ENCODE data around the gene IWS1. TPM values are rescaled to one million over a fixed set of nuclear protein-coding genes. Genes with fewer than 3 reads are reported as not detected.
"Not testable (repeated sequence)": the region's sequence is repeated elsewhere in the genome, so short reads cannot be mapped to it uniquely, and the experiment has no call there.

IWS1 gene
- total RNA-seq, 4 donors from 2014 or later, result 22.7 to 47.1 (median 33.2) TPM

DNA sequence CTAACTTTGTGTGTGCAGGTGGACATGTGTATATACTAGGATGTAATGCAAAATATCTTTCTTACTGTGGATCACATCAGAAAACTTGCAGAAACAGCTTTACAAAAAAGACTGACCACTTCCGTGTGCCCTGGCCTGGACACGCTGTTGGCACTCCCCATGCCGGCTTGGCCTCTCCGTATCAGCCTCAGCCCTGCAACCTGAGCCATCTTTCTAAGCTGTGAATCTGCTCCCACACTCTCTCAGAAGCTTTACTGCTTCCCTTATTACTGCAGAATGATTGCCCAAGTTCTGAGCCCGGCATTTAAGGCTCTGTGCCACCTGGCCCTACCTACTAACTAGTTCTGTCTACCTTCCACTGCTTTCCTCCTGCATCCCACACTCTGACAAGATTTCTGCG, 47.0 kb upstream of the IWS1 start:
- TF ChIP-seq CTCF (IDR thresholded peaks at IDR 0.05), result no peak
- no peak for TF ChIP-seq POLR2A (IDR thresholded peaks at IDR 0.05)
- 87 to 90% methylated on average over 6 of the region's 6 CpGs for WGBS, 2 donors
- H3K4me3 ChIP-seq (ENCODE audit: low read depth, poor library complexity, severe bottlenecking), result no peak overlapping the region
- DNase-seq (ENCODE audit: low spot score in 2 of 2), result peak in 1 of 2 donors; percentile 62
- intact Hi-C loops (cut with DNase I; ENCODE audit: low total_unique reads), result no loop called here

DNA sequence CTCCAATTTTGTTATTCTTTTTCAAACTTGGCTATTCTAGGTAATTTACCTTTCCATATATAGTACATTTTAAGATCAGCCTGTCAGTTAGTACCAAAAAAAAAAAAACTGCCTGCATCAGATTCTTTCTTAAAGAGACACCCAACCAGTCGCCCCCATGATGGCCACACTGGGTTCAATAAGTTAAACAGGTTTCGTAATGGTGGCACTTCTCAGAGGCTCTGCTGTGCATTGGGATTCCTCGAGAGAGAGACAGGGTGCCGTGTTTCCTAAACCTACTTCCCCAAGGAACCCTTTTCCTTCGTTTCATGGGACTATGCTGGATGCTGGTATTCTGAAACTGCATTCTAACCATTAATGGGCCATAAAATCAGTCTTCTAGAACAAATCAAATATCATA, 46.6 kb upstream of the IWS1 start:
- 89 to 91% methylated on average over 5 of the region's 5 CpGs for WGBS, 2 donors
- intact Hi-C loops (cut with DNase I; ENCODE audit: low total_unique reads), result no loop called here
- peak in 1 of 2 donors; percentile 50 for DNase-seq (ENCODE audit: low spot score in 2 of 2)
- no peak for TF ChIP-seq POLR2A (IDR thresholded peaks at IDR 0.05)
- TF ChIP-seq CTCF (IDR thresholded peaks at IDR 0.05), result no peak
- H3K4me3 ChIP-seq (ENCODE audit: low read depth, poor library complexity, severe bottlenecking), result no peak overlapping the region

DNA sequence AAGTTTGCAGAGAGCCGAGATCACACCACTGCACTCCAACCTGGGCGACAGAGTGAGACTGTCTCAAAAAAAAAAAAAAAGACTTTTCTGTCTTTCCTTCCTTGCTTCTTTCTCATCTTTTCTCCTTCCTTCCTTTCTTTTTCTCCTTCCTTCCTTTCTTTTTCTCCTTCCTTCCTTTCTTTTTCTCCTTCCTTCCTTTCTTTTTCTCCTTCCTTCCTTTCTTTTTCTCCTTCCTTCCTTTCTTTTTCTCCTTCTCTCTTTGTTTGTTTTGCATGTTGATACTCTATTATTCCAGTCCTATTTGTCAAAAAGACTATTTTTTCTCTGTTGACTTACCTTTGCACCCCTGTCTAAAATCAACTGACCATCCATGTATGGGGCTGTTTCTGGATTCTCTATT, 46.1 kb upstream of the IWS1 start:
- DNase-seq (ENCODE audit: low spot score in 2 of 2); H3K4me3 ChIP-seq (ENCODE audit: low read depth, poor library complexity, severe bottlenecking); intact Hi-C loops (cut with DNase I; ENCODE audit: low total_unique reads): not testable (repeated sequence)
- WGBS, 2 donors, result 100% methylated on average over 2 of the region's 2 CpGs

DNA sequence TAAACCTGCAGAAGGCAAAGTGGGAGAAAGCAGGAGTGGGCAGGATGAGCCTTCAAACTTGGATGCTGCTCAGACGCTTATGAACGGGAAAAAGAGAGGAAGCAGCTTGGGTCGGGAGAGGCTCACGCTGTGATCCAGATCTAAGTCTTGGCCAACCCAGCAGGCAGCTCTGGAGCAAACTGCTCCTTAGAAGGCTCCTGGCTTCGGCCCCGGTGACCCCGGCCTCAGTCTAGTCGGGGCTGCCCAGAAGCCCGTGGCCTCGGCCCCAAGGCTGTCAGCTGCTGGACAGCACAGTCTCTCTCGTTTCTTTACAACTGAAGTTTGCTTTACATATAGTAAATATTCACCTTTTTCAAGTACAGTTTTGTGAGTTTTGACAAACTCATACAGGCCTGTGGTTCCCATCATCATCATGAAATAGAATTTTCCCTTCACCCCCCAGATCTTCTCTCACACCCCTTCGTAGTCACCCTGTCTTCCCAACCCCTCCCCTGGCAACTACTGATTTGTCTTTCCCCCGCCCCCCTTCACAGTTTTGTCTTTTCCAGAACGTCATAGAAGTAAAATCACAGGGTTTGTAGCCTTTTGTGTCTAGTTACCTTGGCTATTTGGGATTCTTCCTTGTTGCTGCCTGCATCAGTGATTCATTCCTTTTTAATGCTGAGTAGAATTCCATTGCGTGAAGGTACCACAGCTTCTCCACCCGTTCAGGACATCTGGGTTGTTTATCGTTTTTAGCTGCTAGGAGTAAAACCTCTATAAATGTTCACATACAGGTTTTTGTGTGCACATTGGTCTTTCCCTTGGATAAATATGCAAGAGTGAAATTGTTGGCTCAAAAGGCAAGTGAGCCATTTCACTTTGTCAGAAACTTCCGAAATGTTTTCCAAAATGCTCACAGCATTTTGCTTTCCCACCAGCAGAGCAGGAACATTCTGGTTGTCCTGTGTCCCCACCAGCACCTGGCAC, 44.3 kb upstream of the IWS1 start:
- TF ChIP-seq POLR2A (IDR thresholded peaks at IDR 0.05) (no peak), CTCF (IDR thresholded peaks at IDR 0.05) (no peak)
- H3K4me3 ChIP-seq (ENCODE audit: low read depth, poor library complexity, severe bottlenecking), result no peak overlapping the region
- 36 to 55% methylated on average over 18 of the region's 18 CpGs for WGBS, 2 donors
- peak in 1 of 2 donors; percentile 82 for DNase-seq (ENCODE audit: low spot score in 2 of 2)
- intact Hi-C loops (cut with DNase I; ENCODE audit: low total_unique reads), result no loop called here

GRCh38 chr2:127569666-127570065, 43.4 kb upstream of the IWS1 start:
- peak in 1 of 2 donors; percentile 61 for DNase-seq (ENCODE audit: low spot score in 2 of 2)
- TF ChIP-seq CTCF (IDR thresholded peaks at IDR 0.05) (no peak), POLR2A (IDR thresholded peaks at IDR 0.05) (no peak)
- intact Hi-C loops (cut with DNase I; ENCODE audit: low total_unique reads), result no loop called here
- WGBS, 2 donors, result 75 to 79% methylated on average over 6 of the region's 6 CpGs
- H3K4me3 ChIP-seq (ENCODE audit: low read depth, poor library complexity, severe bottlenecking), result no peak overlapping the region

DNA sequence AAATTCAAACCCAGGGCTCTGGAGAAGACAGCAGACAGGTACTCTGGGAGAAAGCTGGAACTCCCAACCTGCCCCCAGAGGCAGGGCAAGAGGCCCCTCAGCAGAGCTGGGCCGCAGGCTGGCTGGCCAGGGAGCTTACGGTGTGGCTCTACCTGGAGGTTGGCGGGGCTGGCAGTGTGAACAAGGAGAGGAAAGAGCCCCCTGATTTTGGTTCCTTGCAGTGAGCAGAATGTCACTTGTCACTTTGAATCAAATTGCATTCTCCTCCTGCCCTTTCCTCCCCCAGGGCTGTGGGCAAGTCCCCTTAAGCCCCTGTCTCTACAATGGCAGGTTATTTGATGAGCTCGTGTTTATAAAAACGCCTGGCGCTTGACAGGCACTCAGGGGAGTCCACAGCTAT, 41.8 kb upstream of the IWS1 start:
- peak in 1 of 2 donors; percentile 62 for DNase-seq (ENCODE audit: low spot score in 2 of 2)
- TF ChIP-seq POLR2A (IDR thresholded peaks at IDR 0.05) (no peak), CTCF (IDR thresholded peaks at IDR 0.05) (no peak)
- no peak overlapping the region for H3K4me3 ChIP-seq (ENCODE audit: low read depth, poor library complexity, severe bottlenecking)
- WGBS, 2 donors, result 88 to 91% methylated on average over 6 of the region's 6 CpGs
- intact Hi-C loops (cut with DNase I; ENCODE audit: low total_unique reads), result no loop called here
